HG02938 (cell line): ENCODE results near the gene TGFBR2.
A peak's percentile ranks its signal among the peaks of the same experiment; 100 is the strongest.

Source experiments
- ATAC-seq: cut with Tn5 transposase; IDR thresholded peaks from one replicate; pipeline ENCODE4 v1.9.1; 2021; ENCODE audit warnings: mild to moderate bottlenecking, moderate library complexity; ENCODE audit not compliant: unreplicated experiment

Gene TGFBR2

DNA sequence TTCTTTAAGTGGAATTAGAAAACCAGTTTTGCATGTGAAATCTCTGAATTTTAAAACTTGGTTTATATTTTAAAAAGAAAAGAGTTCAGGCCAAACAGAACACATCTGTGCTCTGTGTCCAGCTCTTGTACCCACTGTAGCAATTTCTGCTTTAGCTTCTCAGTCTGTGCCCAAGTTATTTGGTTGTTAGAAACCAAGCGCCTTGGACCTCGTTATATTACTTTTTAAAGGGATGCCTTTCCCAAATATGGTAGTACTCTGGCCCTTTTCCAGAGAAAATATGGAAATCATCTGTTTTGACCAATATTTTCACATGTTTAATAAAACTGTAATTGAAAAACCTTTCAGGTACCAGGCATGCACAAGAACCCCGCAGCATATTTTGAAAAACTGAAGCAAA, 27.3 kb downstream of the TGFBR2 start:
- no peak for ATAC-seq

DNA sequence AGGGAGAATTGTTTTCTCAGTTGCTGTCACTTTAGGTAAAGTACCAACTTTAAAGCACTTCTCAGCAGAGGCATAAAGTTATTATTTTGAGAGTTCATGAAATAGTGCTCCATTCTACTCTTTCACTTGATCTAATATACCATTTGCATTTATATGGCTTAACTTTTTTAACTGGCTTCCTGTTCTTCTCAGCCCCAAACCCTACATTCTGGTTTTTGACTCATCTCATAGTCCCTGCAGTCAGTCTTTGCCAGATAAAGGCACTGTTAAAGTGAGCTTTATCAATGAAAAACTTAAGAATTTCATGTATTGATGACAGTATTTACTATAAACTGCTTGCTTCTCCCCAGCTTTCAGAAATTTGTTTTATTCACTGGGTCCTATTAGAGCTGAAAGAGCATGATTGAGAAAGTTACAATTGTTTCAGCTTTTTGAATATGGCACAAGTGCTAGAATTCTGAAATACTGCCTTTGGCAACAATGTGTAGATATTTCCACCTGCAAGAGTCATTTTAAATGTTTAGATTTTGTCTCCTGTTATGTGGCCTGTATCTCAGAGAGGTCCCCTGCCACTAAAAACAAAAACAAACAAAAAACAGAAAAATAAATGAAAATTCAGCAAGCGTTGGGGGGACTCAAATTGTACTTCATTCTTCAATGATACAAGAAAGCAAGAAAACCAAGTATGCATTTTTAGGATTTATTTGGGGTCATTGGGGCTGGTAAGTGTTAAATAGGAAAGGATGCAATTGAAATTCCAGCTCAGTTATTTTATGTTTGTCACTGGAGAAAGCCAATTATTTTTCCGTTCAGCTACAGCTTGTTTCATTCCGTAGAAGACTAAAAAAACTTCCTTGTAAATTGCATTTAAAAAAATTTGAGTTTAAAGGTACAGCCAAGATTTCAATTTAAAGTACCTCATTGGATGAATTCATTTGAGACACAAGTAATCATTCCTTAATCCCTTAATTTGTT, 28.6 kb downstream of the TGFBR2 start:
- ATAC-seq, result no peak

DNA sequence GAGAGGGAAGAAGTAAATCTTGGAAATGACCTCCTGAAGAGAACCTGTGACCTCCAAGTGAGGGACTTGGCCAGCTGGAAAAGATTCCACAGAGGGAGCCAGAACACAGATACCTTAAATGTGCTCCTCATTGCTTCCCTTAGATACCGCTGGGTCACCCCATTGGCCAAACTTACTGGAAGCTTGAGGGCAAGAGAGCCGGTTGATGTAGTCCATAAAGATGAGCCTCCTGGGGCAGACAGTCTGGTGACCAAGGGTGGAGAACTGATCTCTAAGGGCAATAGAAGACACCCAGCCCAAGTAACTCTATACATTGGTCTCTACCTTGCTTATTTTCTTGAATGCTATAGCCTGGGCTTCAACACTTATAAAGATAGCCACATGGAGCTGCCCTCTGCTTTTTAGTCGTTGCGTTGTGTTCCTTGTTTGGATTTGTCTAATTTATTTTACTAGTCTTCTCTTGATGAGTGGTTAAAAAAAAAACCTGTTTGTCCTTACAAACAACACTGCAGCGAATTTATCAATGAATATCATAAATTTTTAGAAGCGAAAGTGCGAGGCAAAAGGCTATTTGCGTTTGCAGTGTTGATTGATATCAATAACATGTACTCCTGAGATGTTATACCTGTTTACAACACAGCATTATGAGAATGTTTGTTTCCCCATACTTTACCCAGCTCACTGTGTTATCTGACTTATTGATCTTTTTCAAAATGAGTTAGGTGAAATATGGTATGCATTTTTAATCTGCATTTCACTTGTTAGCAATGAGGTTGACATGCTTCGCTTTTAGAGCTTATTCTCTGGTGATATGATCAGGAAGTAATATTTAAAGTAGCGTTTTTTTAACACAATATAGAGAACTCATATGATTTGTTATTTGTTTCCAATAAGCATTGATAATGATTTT, 31.2 kb downstream of the TGFBR2 start:
- no peak for ATAC-seq

DNA sequence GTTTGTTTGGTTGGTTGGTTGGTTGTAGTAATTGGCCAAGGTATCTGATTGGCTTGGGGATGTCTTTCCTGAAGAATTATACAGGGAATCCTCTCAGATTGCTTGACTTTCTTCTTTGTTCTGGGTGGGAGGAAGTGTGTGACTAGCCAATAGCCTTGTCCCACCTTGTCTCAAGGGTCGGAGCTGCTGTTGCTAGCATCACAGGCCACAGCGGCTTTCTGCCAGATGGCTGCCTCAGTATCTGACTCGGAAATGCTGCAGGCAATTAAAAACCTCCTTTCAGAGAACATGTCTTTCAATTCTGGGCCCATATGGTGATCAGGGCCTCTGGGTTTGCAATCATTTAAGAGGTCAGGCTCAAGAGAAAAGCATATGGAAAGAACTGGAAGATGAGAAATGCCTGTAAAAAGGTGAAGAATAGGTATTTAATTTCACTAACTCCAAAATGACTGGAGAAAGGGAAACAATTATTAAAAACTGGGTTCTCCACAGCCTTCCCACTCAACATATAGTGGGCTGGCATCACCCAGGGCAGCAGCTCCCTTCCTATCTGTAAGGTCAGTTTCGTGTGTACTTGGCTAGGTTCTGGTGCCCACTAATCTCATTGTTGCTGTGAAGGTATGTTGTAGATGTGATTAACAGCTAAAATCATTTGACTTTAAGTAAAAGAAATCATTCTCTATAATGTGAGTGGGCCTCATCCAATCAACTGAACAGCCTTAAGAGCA, 32.4 kb downstream of the TGFBR2 start:
- ATAC-seq, result no peak

DNA sequence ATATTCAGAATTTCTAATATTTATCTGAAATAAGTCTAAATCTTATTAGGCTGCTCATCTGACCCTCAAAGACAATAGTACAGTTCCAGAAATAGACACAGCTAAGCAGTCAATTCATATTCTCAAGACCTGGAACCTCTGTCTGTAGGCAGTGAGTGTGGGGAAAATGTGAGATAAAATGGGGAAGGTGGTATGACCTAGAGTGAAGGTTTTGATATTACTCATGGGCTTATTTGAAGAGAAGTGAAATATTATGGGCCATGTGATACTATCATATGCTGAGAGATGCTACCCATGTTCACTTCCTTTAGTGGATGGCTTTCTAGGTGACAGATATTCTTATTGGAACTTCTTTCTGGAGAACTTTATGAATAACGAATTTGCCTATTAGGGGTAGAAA, 33.5 kb downstream of the TGFBR2 start:
- ATAC-seq, result peak; percentile 86

DNA sequence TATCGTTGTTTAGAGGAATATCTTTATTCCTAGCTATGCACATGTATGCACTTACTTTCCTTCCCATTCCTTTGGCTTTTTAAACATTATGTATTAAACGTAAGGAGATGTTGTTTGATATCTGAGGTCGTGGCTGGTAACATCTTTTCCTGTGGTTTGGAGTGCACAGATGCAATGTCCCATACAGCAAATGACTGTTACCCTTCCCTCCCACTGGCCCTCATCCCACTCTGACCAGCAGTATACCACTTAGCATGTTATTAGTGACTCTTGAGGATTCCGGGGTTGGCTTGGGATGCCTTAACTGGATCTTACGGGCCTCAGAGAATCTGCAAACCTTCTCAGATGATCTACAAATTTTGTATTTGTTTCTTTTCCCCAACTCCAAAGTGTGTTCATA, 34.5 kb downstream of the TGFBR2 start:
- ATAC-seq, result no peak

DNA sequence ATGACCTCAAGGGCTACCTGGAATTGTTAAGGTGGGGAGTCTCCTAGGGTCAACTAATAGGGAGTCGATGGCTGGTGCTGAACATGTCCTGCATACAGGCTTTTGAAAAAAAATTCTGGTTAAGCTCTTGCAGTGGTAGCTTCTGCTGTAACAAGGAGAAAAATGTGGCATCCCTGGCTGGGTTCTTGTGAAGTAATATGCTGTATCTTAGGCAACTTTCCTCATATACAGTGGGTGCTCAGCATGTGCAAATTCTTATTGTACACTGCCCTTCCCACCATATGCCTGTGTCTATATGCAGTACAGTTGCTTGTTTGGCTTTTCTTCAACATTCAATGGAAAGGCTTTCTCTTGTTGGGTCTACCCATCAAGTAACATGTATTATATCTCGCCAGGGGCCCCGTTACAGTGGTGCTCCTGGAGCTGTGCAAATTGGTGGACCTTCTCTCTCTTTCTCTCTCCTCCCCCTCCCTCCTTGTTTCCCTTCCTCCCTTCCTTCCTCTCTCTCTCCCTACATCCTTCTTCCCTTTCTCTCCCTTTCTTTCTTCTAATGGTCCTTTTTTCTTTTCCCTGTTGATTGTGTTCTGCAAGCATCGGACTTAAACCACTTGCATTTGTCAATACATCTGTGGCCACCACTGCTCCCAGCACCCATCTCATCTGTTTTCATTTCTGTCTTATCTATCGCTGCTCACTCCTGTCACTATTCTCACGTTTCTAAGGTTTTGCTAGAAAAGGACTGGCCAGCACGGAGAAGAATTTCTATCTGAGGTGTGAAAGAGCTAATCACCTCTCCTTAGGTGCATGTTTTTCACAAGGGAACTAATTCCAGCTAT, 35.2 kb downstream of the TGFBR2 start:
- ATAC-seq, result no peak

DNA sequence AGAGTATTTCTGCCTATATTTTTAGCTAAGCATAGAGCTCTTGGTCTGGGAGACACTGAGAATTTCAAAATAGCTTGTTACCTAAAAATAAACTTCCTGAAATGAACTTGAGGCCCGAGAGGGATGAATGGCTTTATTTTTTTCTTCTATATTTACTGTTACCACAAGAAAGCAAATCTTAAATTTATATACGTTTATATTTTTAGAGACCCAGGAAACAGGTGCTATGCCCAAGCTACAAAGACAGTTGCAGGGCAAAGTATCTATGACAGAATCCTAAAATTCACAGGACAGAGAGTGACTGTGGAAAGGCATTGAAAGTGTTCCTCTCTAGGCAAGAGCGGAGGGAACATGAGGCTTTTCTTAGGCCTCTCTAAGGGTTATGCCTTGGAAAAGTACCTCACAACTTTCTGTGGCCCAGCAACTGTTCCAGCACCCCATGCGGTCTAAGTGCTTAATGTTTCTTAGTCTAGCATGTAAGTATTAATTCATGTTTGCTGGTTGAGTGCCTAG, 36.5 kb downstream of the TGFBR2 start:
- peak; percentile 19 for ATAC-seq

DNA sequence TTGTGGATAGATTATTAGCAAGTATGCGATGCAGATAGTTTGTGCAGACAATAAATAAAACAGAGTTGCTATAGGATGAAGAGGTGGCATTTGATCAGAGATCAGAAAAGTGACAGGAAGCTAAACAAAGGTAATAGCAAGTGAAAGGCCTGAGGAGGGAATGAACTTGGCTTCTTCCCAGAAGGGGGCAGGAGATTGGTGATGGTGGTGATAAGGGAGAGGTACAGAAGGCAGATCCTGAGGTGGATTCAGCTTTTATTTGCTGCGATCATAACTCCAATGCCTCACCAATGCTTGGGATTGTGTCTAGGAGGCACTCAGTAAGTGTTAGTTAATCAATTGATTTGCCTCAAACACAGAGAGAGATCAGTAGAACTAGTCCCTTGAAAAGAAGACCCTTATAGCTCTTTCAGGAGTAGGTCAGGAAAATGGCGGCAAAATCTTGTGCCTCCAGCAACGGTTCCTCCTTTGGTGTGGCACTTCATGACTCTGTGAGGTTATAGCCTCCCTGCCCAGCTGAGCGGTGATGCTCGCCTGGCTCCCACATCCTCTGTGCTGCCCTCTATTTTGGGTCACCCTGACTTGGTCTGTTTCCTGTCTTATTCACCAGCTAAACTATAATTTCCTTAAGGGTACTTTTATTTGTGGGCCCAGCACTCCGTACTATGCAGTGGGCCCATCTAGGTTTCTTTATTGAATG, 37.5 kb downstream of the TGFBR2 start:
- no peak for ATAC-seq

DNA sequence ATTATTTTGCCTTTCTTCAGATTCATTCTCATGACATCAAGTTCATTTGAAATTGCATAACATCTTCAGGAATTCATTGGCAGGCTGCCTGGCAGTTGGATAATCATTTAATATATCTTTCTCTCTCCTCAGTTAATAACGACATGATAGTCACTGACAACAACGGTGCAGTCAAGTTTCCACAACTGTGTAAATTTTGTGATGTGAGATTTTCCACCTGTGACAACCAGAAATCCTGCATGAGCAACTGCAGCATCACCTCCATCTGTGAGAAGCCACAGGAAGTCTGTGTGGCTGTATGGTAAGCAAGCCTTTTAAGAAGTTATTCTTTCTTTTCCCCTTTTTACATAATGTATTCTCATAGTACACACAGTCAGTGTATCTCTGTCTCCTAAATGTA, 38.2 kb downstream of the TGFBR2 start:
- ATAC-seq, result peak; percentile 46

DNA sequence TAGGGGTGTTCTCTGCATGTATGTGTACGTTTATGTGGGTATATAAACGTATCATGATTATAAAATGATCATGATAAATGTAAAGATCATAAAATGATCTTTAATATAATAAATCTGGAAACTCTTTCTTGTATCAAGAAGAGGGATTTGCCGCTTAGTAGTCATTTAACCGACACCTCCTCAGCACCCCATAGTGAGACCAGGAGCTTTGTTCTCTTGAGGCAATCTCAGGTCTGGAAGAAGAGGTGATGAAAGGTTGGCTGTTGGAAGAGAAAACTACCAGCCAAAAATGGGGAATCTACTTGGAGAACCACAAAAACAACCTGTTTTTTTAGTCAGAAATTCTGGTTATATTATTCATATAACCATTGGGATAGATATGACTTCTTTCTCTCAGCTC, 38.7 kb downstream of the TGFBR2 start:
- ATAC-seq, result no peak

DNA sequence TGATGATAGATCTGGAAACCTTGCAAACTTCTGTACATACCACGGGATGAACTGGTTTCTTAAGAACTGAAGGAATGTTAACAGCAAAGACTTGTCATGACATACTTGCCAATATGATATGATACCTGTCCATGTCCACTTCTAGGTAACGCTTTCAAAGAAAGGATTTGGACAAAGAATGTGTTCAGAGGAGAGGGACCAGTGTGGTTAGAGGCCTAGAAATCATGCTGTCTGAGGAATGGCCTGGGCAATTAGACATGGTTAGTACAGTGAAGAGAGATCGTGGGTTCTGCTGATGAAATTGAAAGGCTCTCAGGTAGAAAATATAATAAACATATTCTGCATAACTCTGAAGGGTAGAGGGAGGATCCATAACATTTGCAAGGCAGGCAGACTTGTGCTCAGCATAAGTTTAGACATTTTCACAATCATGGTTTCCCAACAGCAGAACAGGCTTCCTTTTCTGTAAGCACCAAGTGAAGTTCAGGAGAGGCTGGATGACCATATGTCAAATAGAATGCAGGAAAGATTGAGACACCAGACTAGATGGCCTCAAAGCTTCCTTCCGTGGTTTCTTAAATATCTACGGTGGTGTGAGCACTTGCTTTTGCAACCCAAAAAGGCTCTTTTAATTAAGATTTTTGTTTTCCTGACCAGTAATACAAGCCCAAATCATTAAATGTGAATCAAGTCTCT, 39.9 kb downstream of the TGFBR2 start:
- no peak for ATAC-seq

DNA sequence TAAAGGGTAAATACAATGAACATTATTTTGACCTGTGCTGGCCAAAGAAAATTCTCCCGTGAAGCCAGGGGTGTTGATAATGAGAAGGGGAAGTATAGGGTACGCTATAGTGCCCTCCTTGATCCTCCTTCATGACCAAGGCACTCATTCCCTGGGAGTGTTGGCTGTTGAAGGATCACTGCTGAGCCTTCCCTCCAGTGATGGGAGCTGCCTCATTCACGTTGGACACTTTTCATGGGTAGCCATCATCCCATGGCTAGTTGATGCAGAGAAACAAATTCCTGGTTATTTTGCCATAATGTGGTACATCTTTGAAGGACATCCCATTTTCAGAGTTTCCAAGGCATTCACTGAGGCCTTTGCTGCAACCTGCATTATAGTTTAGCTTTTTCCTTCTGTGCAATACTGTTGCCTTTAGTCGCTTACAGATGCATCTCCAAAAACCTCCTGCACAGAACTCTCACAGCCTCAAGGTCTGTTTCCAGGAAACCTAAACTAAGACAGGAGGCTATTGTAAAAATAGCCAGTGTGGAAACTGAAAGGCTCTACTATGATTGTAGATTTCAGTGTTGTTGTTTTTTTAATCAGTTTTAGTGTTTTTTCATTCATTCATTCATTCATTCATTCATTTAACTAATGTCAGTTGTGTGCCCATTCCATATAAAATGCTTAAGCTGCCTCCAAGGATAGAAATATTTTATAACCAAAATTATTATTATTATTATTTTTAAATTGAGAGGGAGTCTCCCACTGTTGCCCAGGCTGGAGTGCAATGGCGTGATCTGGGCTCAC, 40.8 kb downstream of the TGFBR2 start:
- ATAC-seq, result no peak

DNA sequence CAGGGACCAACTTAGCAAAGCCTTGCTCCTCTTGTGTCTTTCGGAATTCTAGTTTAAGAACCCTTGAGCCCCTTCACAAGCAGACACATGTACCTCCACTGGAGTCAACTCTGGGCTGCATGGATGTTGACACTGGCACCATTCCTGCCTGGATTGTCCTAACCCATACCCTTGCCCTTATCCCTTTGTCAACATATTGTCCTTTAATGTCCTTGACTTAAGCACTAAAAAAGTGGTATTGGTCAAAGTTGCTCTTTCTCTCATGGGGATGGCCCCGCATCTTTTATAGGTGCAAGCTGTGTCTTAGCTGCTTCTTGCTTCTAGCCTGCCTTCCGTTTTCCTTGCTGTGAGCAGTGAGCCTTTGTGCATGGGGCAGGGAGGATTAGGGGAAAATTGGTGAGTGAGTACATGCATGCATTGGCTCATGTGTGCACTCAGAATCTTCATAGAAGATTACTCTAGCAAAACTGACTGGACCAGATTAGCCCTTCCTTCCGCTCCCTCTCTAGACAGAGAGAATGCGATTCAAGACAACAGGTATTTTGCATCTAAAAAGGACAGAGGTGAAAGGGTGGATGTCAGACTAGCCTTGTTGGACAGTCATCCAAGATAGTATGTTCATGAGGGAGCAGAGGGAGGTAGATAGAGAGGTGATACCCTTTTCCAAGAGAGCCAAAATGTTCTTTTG, 42.4 kb downstream of the TGFBR2 start:
- ATAC-seq, result no peak

DNA sequence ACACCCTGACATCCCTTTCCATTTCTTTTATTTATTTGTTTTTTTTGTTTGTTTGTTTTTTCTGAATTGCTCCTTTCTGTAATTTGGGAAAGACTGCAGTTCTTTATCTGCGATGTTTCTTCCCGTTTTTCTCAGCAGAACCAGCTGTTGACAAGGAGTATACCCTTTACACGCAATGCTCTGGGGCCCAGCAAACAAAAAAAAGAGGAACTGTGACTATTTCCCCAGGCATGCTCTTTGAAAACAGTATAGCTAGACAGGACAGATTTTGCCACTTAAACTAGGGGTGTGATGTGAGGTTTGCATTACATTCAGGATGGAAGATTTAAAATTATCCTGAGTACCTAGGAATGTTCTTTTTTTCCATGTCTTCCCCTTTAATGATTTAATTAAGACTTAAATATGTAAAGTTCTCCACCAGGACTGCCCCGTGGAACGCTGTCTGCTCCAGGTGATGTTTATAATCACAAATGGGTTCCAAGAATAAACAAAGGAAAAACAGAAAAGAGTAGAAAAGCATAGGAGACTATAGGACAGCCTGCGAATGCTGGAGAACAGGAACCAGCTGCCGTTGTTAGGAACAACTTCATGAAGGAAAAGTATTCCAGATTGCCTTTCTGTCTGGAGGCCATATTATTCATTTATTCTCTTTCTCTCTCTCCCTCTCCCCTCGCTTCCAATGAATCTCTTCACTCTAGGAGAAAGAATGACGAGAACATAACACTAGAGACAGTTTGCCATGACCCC, 43.3 kb downstream of the TGFBR2 start:
- ATAC-seq, result peak; percentile 74

DNA sequence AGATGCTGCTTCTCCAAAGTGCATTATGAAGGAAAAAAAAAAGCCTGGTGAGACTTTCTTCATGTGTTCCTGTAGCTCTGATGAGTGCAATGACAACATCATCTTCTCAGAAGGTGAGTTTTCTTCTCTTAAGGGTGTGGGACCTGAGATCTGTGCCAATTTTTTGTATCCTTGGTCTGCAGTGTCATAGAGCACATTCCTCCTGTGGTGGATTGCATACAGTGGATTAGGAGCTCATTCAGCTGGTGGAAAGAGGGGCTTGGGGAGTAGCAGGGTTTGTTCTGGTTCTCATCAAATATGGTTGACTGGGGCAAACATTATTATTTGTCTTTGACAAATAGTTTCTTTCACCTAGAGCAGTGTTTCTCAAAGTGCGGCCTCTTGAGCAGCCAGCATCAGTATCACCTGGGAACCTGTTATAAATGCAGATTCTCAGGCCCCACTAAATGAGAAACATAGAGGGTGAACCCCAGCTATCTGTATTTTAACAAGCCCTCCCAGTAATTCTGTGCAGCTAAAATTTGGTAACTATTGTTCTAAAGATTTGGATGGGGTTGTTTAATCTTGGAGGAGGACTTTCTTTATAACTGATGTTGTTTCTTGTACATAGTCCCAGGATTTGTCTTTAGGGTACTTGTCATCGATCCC, 44.1 kb downstream of the TGFBR2 start:
- ATAC-seq, result no peak
